Measurements from ENCODE around the gene SIX1. TPM values are rescaled to one million over a fixed set of nuclear protein-coding genes. Genes with fewer than 3 reads are reported as not detected.

SIX1 gene
- total RNA-seq, 4 donors from 2014 or later, result 0.72 to 3.3 (median 1.0) TPM

DNA sequence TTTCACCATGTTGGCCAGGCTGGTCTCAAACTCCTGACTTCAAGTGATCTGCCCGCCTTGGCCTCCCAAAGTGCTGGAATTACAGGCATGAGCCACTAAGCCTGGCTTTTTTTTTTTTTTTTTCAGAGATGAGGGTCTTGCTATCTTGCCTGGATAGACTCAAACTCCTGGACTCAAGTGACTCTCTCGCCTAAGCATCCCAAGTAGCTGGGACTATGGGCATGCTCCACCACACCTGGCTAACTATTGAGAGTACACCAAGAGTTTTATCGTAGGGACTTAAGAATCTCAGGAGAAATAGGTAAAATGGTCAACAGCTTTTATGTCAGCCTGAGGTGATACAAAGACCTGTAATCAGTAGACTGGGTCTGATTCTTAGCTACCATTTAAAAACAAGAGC is 31.2 kb upstream of the SIX1 start:
- TF ChIP-seq, protein P1, sequence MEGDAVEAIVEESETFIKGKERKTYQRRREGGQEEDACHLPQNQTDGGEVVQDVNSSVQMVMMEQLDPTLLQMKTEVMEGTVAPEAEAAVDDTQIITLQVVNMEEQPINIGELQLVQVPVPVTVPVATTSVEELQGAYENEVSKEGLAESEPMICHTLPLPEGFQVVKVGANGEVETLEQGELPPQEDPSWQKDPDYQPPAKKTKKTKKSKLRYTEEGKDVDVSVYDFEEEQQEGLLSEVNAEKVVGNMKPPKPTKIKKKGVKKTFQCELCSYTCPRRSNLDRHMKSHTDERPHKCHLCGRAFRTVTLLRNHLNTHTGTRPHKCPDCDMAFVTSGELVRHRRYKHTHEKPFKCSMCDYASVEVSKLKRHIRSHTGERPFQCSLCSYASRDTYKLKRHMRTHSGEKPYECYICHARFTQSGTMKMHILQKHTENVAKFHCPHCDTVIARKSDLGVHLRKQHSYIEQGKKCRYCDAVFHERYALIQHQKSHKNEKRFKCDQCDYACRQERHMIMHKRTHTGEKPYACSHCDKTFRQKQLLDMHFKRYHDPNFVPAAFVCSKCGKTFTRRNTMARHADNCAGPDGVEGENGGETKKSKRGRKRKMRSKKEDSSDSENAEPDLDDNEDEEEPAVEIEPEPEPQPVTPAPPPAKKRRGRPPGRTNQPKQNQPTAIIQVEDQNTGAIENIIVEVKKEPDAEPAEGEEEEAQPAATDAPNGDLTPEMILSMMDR (IDR thresholded peaks at IDR 0.05), result no peak
- DNase-seq (ENCODE audit: low spot score) (no peak), ATAC-seq (ENCODE audit: low FRiP score) (no peak)

DNA sequence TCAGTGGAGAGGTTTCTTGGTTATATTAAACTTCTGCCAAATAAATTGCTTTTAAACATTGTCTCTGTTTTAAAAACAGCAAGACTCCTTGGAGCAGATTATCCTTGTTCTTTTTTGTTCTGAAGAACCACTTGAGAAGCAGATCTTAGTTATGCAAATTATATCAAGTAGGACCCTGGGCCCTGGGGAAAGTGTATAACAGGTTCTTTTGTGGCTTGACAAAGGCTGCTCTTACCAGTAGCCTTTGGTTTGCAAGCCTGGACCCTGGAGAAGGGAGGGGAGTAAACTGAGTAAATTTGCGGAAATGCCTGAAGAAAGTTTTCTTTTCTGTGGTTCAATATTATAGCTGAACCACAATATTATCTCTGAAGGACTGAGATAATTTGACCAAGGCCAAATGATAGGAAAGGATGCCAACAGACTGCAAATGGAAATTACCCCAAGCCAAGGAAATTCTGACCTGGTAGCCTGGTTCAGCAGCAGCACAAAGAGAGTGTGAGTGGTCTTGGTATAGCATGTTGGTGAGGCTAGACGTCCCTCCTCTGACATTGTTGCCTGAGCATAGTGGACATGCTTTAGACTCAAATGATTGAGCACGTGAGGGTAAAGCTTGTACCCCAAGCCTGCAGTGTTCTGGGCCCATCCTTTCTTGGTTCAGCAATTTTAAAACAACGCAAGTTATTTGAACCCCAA is 30.4 kb upstream of the SIX1 start:
- TF ChIP-seq, protein P1 (IDR thresholded peaks at IDR 0.05), result no peak
- no peak for ATAC-seq (ENCODE audit: low FRiP score)
- no peak for DNase-seq (ENCODE audit: low spot score)

DNA sequence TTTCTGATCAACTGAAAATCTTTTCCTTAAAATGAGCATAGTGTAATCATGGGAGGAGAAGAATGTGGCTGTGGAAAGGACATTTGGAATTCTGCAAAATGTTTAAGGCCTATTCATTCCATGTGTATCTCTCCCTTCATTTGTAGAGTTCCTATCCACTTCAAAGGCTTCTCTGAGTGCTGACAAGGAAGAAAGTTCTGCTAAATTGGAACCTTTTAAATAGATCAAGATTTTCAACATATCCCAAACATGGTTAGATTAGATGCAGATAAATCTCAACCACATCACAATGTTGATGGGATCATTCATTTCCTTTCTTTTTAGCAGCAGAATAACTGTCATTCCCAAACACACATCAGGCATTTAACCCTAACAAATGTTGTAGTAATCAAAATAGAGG is 28.4 kb upstream of the SIX1 start:
- no peak for ATAC-seq (ENCODE audit: low FRiP score)
- TF ChIP-seq, protein P1 (IDR thresholded peaks at IDR 0.05), result no peak
- DNase-seq (ENCODE audit: low spot score), result no peak

DNA sequence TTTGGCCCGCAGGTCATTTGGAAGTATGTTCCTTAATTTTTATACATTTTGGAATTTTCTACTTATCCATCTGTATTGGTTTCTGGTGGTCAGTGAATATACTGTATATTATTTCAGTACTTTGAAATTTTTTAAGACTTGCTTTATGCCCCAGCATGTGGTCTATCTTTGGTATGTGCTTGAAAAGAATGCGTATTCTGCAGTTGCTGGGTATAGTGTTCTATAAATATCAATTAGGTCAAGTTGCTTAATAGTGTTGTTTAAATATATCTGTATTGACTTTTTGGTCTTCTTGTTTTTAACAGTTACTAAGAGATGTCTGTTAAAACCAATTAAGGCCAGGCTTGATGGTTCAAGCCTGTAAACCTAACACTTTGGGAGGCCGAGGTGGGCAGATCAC is 21.7 kb upstream of the SIX1 start:
- ATAC-seq (ENCODE audit: low FRiP score) (no peak), DNase-seq (ENCODE audit: low spot score) (no peak)
- TF ChIP-seq, protein P1 (IDR thresholded peaks at IDR 0.05), result no peak

DNA sequence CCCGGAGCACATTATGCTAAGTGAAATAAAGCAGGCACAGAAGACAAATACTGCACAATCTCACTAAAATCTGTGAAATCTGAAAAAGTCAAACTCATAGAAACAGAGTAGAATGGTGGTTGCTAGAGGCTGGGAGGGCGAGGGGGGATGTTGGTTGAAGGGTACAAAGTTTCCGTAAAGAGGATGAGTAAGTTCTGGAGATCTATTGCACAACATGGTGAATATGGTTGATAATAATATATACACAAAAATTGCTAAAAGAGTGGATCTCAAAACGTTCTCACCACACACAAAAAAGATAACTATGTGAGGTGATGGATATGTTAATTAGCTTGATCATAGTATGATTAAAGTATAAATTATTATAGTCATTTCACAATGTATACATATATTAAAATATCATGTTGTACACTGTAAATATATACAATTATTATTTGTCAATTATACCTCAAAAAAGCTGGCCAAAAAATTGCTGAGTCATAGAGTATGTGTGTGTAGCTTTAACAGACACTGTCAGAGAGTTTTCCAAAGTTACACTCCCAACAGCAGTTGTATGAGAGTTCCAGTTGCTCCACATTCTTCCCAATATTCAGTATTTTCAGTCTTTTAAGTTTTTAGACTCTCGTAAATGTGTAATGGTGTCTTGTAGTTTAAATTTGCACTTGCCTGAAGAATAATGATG is 19.3 kb upstream of the SIX1 start:
- ATAC-seq (ENCODE audit: low FRiP score) (no peak), DNase-seq (ENCODE audit: low spot score) (no peak)
- TF ChIP-seq, protein P1 (IDR thresholded peaks at IDR 0.05), result no peak

DNA sequence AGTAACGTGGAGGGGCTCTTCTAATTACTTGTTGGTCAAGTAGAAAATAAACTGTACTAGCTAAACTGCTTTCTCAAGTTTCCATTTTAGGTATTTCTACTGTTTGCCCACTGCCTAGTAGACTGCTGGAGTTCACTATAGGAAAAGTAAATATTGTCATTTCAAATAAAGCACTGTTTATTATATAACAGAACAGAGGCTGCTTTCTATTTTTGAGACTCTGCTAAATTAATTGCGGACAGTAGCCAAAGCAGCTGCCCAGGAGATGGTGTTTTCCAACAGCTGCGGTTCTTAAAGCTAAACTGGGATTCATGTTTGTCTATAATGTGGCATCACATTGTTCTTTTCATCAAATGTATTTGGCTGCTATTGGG is 15.9 kb upstream of the SIX1 start:
- TF ChIP-seq, protein P1 (IDR thresholded peaks at IDR 0.05), result no peak
- no peak for ATAC-seq (ENCODE audit: low FRiP score)

DNA sequence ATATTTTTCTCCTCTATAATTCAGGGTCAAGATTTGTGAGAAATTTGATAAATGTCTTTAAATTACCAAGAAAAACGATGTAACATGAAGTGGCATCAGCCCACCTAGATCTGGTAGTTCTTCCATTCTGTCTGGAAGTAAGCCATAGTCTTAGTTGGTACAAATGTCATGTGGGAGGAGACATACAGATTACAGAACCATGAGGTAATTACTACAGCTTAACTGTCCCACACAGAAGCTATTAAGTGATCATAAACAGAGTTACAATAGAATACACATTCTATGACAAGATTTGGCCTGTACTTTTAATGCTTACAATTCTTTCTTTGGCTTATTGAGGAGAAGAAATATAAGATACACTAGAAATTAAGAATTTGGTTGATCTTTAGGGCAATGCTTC is 13.7 kb upstream of the SIX1 start:
- TF ChIP-seq, protein P1 (IDR thresholded peaks at IDR 0.05), result no peak
- ATAC-seq (ENCODE audit: low FRiP score) (no peak), DNase-seq (ENCODE audit: low spot score) (no peak)

More for the DNA sequence above, 15.9 kb upstream of the SIX1 start:
- no peak for DNase-seq (ENCODE audit: low spot score)

Data from omental fat pad (tissue), 4 donors.